Trophoblast cell (in vitro differentiated cells and primary cell): Measurements from ENCODE around the gene KCNJ10.

Experiments used
- DNase-seq, 2 donors: peaks; one replicate each; pipeline ENCODE4 v3.0.0-alpha.2; 2016
- H2AFZ ChIP-seq: 2 replicates; pipeline ENCODE4 v1.6.1; 2013; ENCODE audit warnings: low read length, moderate library complexity, mild to moderate bottlenecking; ENCODE audit not compliant: insufficient read depth, poor library complexity
- H2AK5ac ChIP-seq: 2 replicates; pipeline ENCODE4 v1.6.1; 2013; ENCODE audit warnings: mild to moderate bottlenecking, low read length
- H2BK120ac ChIP-seq: 2 replicates; pipeline ENCODE4 v1.6.1; 2013; ENCODE audit warnings: low read length, mild to moderate bottlenecking, moderate library complexity; ENCODE audit not compliant: insufficient read depth, poor library complexity
- H2BK12ac ChIP-seq: 2 replicates; pipeline ENCODE4 v1.6.1; 2013; ENCODE audit warnings: mild to moderate bottlenecking, low read length, moderate library complexity
- H2BK5ac ChIP-seq: 2 replicates; pipeline ENCODE4 v1.6.1; 2013; ENCODE audit warnings: low read length, low read depth, moderate library complexity, mild to moderate bottlenecking; ENCODE audit not compliant: poor library complexity
- H3K14ac ChIP-seq: 2 replicates; pipeline ENCODE4 v1.6.1; 2013; ENCODE audit warnings: mild to moderate bottlenecking, low read length
- H3K18ac ChIP-seq: 2 replicates; pipeline ENCODE4 v1.6.1; 2013; ENCODE audit warnings: mild to moderate bottlenecking, low read length
- H3K23ac ChIP-seq: 2 replicates; pipeline ENCODE4 v1.6.1; 2013; ENCODE audit warnings: low read length
- H3K27ac ChIP-seq: 2 replicates; pipeline ENCODE4 v1.5.1; 2013; ENCODE audit warnings: low read depth, mild to moderate bottlenecking, inconsistent platforms, low read length, moderate library complexity
- H3K27me3 ChIP-seq: 2 replicates; pipeline ENCODE4 v1.6.1; 2013; ENCODE audit warnings: inconsistent platforms, mild to moderate bottlenecking, low read length, moderate library complexity; ENCODE audit not compliant: insufficient read depth
- H3K36me3 ChIP-seq, 2 experiments: 1 replicate in 1 of 2; 2 replicates in 1 of 2; pipeline ENCODE4 v1.6.1; 2013; ENCODE audit warnings: low read length in 2 of 2, mild to moderate bottlenecking in 2 of 2, moderate library complexity in 1 of 2; ENCODE audit not compliant: insufficient read depth in 2 of 2, control insufficient read depth in 1 of 2
- H3K4ac ChIP-seq: 2 replicates; pipeline ENCODE4 v1.6.1; 2013; ENCODE audit warnings: low read depth, mild to moderate bottlenecking, low read length, moderate library complexity
- H3K4me1 ChIP-seq, 2 experiments: 1 replicate in 1 of 2; 2 replicates in 1 of 2; pipeline ENCODE4 v1.6.1; 2013; ENCODE audit warnings: low read length in 2 of 2, mild to moderate bottlenecking in 2 of 2, moderate library complexity in 1 of 2; ENCODE audit not compliant: insufficient read depth in 2 of 2, control insufficient read depth in 1 of 2
- H3K4me2 ChIP-seq: 2 replicates; pipeline ENCODE4 v1.6.1; 2013; ENCODE audit warnings: inconsistent platforms, mild to moderate bottlenecking, low read length, moderate library complexity
- H3K4me3 ChIP-seq: 2 replicates; pipeline ENCODE4 v1.5.1; 2013; ENCODE audit warnings: mild to moderate bottlenecking, low read depth, low read length, inconsistent platforms
- H3K79me1 ChIP-seq: one replicate; pipeline ENCODE4 v1.6.1; 2013; ENCODE audit warnings: low read length
- H3K79me2 ChIP-seq: 2 replicates; pipeline ENCODE4 v1.6.1; 2013; ENCODE audit warnings: low read length, mild to moderate bottlenecking; ENCODE audit not compliant: control insufficient read depth, insufficient read depth, poor library complexity
- H3K9ac ChIP-seq: 2 replicates; pipeline ENCODE4 v1.6.1; 2013; ENCODE audit warnings: mild to moderate bottlenecking, low read length
- H3K9me3 ChIP-seq: 2 replicates; pipeline ENCODE4 v1.6.1; 2013; ENCODE audit warnings: low read depth, mild to moderate bottlenecking, control low read depth, inconsistent platforms, low read length; ENCODE audit not compliant: insufficient read depth
- H4K12ac ChIP-seq: 2 replicates; pipeline ENCODE4 v1.6.1; 2013; ENCODE audit warnings: low read depth, mild to moderate bottlenecking, low read length, moderate library complexity
- H4K8ac ChIP-seq: 2 replicates; pipeline ENCODE4 v1.6.1; 2013; ENCODE audit warnings: low read depth, mild to moderate bottlenecking, low read length, moderate library complexity
- H4K91ac ChIP-seq: one replicate; pipeline ENCODE4 v1.6.1; 2013; ENCODE audit warnings: low read depth, mild to moderate bottlenecking, low read length, moderate library complexity
- WGBS: extraction: QIAGEN DNeasy Blood & Tissue Kit; methylation state at CpG from one replicate; pipeline ENCODE4 v1.1.7; 2013; ENCODE audit warnings: missing lambda C conversion rate; ENCODE audit not compliant: insufficient read length, insufficient coverage; ENCODE audit errors: extremely low coverage; 5-methylcytosine and 5-hydroxymethylcytosine counted together

The KCNJ10 gene

DNA sequence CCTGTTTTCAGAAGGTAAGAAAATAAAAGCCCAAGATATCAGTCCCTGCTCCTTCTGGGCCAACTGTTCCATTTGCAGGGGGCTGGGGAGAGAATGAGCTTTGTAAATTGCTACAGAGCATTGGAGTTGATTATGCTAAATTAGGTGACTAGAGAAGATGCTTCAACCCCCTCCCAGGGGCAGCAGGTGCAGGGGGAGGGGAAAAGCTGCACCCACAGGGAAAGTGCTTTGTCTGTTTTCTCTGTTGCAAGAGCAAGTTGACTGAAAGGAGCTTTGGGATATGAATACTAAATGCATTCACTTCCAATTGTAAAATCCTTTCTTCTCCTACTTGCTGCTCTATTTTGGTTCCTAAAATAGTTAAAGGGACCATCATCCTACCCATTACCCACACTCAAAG is 21.6 kb downstream of the KCNJ10 start:
- H3K23ac ChIP-seq, result no peak overlapping the region
- no peak overlapping the region for H4K91ac ChIP-seq
- no peaks in the 10 kb centered on the region for H3K79me1 ChIP-seq
- H3K36me3 ChIP-seq, result no peaks in the 10 kb centered on the region
- no peaks in the 10 kb centered on the region for H3K27me3 ChIP-seq
- no peak overlapping the region for H3K4ac ChIP-seq
- H2BK120ac ChIP-seq, result no peak overlapping the region
- no peak for DNase-seq
- no peak overlapping the region for H3K18ac ChIP-seq
- no peak overlapping the region for H3K4me3 ChIP-seq
- H3K9ac ChIP-seq, result no peak overlapping the region
- H2BK5ac ChIP-seq, result no peak overlapping the region
- H2BK12ac ChIP-seq, result no peak overlapping the region
- H3K4me2 ChIP-seq, result no peak overlapping the region
- H3K79me2 ChIP-seq, result no peaks in the 10 kb centered on the region
- no peaks in the 10 kb centered on the region for H3K9me3 ChIP-seq
- H3K27ac ChIP-seq, result no peak overlapping the region
- H4K12ac ChIP-seq, result no peak overlapping the region
- H4K8ac ChIP-seq, result no peak overlapping the region
- H3K4me1 ChIP-seq, result no peaks in the 10 kb centered on the region
- no peak overlapping the region for H3K14ac ChIP-seq
- H2AK5ac ChIP-seq, result no peak overlapping the region
- H2AFZ ChIP-seq, result no peak overlapping the region

GRCh38 chr1:160047111-160047991 is 22.6 kb downstream of the KCNJ10 start:
- Histone ChIP-seq H3K36me3 (no peaks in the 10 kb centered on the region), H2AFZ (no peak overlapping the region), H2BK120ac (no peak overlapping the region), H3K9me3 (no peaks in the 10 kb centered on the region), H4K8ac (no peak overlapping the region), H3K27ac (no peak overlapping the region), H3K79me2 (no peaks in the 10 kb centered on the region), H3K23ac (no peak overlapping the region), H2AK5ac (no peak overlapping the region), H3K4me2 (no peak overlapping the region), H4K91ac (no peak overlapping the region), H3K4me3 (no peak overlapping the region), H3K9ac (no peak overlapping the region), H3K14ac (no peak overlapping the region), H3K4me1 (no peaks in the 10 kb centered on the region), H2BK5ac (no peak overlapping the region), H3K27me3 (no peaks in the 10 kb centered on the region), H3K4ac (no peak overlapping the region), H3K18ac (no peak overlapping the region), H4K12ac (no peak overlapping the region), H2BK12ac (no peak overlapping the region), H3K79me1 (no peaks in the 10 kb centered on the region)
- no CpG with 5 or more reads among the region's 9 CpGs for WGBS
- no peak for DNase-seq

DNA sequence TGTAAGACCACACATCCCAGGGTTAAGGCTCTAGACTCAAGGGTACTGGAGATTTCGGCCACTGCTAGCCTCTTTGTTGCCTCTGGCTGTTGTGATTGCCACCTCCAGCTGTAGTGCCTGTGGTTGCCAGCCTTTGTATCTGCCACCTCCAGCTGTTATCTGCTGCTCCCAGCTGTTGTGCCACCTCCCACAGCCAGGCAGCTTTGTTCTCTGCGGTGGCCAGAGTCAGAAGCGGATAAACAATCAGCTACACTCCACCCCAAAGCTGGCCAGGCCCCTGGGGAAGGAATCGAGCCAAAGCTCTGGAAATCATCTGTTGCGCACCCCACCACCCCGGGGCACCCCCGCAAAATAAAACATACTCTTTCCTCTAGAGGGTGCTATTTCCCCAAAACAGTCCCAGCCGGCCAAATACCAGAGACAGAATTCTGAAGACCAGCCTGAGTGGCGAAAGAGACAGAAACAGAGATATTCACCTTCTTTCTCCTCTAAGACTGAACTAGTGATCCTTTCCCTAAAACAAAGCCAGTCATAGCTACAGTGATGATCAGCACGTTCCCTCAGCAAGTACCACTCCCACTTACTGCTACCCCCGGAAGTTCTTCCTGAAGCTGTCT is 23.4 kb downstream of the KCNJ10 start:
- no peak overlapping the region for H4K8ac ChIP-seq
- no peak overlapping the region for H3K9ac ChIP-seq
- no peak overlapping the region for H2AFZ ChIP-seq
- no peak overlapping the region for H2BK120ac ChIP-seq
- no peaks in the 10 kb centered on the region for H3K79me1 ChIP-seq
- peak in 1 of 2 donors; percentile 44 for DNase-seq
- no peaks in the 10 kb centered on the region for H3K36me3 ChIP-seq
- H3K4me2 ChIP-seq, result no peak overlapping the region
- no peak overlapping the region for H3K23ac ChIP-seq
- no peak overlapping the region for H3K4ac ChIP-seq
- H3K27me3 ChIP-seq, result no peaks in the 10 kb centered on the region
- H2AK5ac ChIP-seq, result no peak overlapping the region
- H2BK12ac ChIP-seq, result no peak overlapping the region
- no peak overlapping the region for H3K14ac ChIP-seq
- H3K4me3 ChIP-seq, result no peak overlapping the region
- no peak overlapping the region for H4K91ac ChIP-seq
- H4K12ac ChIP-seq, result no peak overlapping the region
- no peaks in the 10 kb centered on the region for H3K9me3 ChIP-seq
- H3K27ac ChIP-seq, result no peak overlapping the region
- no peak overlapping the region for H2BK5ac ChIP-seq
- H3K4me1 ChIP-seq, result no peaks in the 10 kb centered on the region
- no CpG with 5 or more reads among the region's 11 CpGs for WGBS
- no peak overlapping the region for H3K18ac ChIP-seq
- no peaks in the 10 kb centered on the region for H3K79me2 ChIP-seq

GRCh38 chr1:160045653-160046052 is 24.3 kb downstream of the KCNJ10 start:
- H3K79me2 ChIP-seq, result no peaks in the 10 kb centered on the region
- H3K4me1 ChIP-seq, result no peaks in the 10 kb centered on the region
- no peaks in the 10 kb centered on the region for H3K27me3 ChIP-seq
- DNase-seq, result no peak
- no peak overlapping the region for H4K91ac ChIP-seq
- WGBS, result no CpG with 5 or more reads among the region's 2 CpGs
- no peaks in the 10 kb centered on the region for H3K9me3 ChIP-seq
- no peak overlapping the region for H3K27ac ChIP-seq
- no peak overlapping the region for H4K12ac ChIP-seq
- no peak overlapping the region for H3K14ac ChIP-seq
- H2BK120ac ChIP-seq, result no peak overlapping the region
- H4K8ac ChIP-seq, result no peak overlapping the region
- H2AK5ac ChIP-seq, result no peak overlapping the region
- no peak overlapping the region for H3K4me2 ChIP-seq
- H3K4ac ChIP-seq, result no peak overlapping the region
- H3K9ac ChIP-seq, result no peak overlapping the region
- H2AFZ ChIP-seq, result no peak overlapping the region
- no peak overlapping the region for H3K23ac ChIP-seq
- no peak overlapping the region for H2BK5ac ChIP-seq
- H2BK12ac ChIP-seq, result no peak overlapping the region
- no peaks in the 10 kb centered on the region for H3K36me3 ChIP-seq
- no peak overlapping the region for H3K18ac ChIP-seq
- no peaks in the 10 kb centered on the region for H3K79me1 ChIP-seq
- H3K4me3 ChIP-seq, result no peak overlapping the region
